OCI-LY7 (cell line): Measurements from ENCODE around the gene ATP5F1E. TPM values are rescaled to one million over a fixed set of nuclear protein-coding genes. Genes with fewer than 3 reads are reported as not detected.
A peak's percentile ranks its signal among the peaks of the same experiment; 100 is the strongest.

Experiments used
- BruUV-seq: library from RNA; stranded (reverse); fragments of 400-500 nt; replicated peaks from 2 replicates; lab custom pipeline; 2021; lab: Mats Ljungman, UMichigan
- CTCF ChIA-PET: fragments of 300-600 bp; sonication (Branson Sonifier 250); formaldehyde crosslinking; loops from one replicate; lab custom pipeline; 2022; ENCODE audit warnings: antibody characterized with exemption; ENCODE audit not compliant: unreplicated experiment; lab: Charles Lee
- POLR2A ChIA-PET: fragments of 300-600 bp; sonication (Branson Sonifier 250); formaldehyde crosslinking; loops from one replicate; lab custom pipeline; 2022; ENCODE audit warnings: antibody characterized with exemption; lab: Charles Lee
- DNase-seq: peaks from one replicate; pipeline ENCODE4 v3.0.0-alpha.2; 2015; ENCODE audit warnings: low spot score
- H2AFZ ChIP-seq: fragments of 200-600 bp; sonication (generic), shearing (Covaris generic); 2 replicates; pipeline ENCODE4 v1.6.1; 2014; ENCODE audit warnings: mild to moderate bottlenecking, antibody characterized with exemption, low read length, moderate library complexity
- H3K27ac ChIP-seq: fragments of 200-600 bp; sonication (generic); 2 replicates; pipeline ENCODE4 v1.5.1; 2014; ENCODE audit warnings: mixed run types, low read depth, mild to moderate bottlenecking, moderate library complexity, low read length, inconsistent platforms; ENCODE audit not compliant: poor library complexity, severe bottlenecking
- H3K36me3 ChIP-seq: fragments of 200-600 bp; sonication (generic); 2 replicates; pipeline ENCODE4 v1.6.1; 2014; ENCODE audit warnings: mild to moderate bottlenecking, antibody characterized with exemption, low read length, moderate library complexity, mixed read lengths; ENCODE audit not compliant: insufficient read depth
- H3K4me1 ChIP-seq: fragments of 200-600 bp; sonication (generic); 2 replicates; pipeline ENCODE4 v1.5.1; 2014; ENCODE audit warnings: mild to moderate bottlenecking, low read length; ENCODE audit not compliant: insufficient read depth, poor library complexity, severe bottlenecking
- H3K4me2 ChIP-seq: fragments of 200-600 bp; sonication (generic); 2 replicates; pipeline ENCODE4 v1.6.1; 2014; ENCODE audit warnings: mild to moderate bottlenecking, low read length
- H3K4me3 ChIP-seq: fragments of 200-600 bp; sonication (generic); 2 replicates; pipeline ENCODE4 v1.5.1; 2014; ENCODE audit warnings: mild to moderate bottlenecking, low read depth, low read length; ENCODE audit not compliant: poor library complexity, severe bottlenecking
- H3K79me2 ChIP-seq: fragments of 200-600 bp; sonication (generic); 2 replicates; pipeline ENCODE4 v1.6.1; 2016; ENCODE audit warnings: low read depth, mild to moderate bottlenecking, low read length, moderate library complexity, mixed read lengths; ENCODE audit not compliant: insufficient read depth
- H3K9me2 ChIP-seq: fragments of 200-600 bp; sonication (generic); 2 replicates; pipeline ENCODE4 v1.6.1; 2016; ENCODE audit warnings: mild to moderate bottlenecking, low read length, mixed read lengths; ENCODE audit not compliant: insufficient read depth
- H3K9me3 ChIP-seq: fragments of 200-600 bp; sonication (generic); 2 replicates; pipeline ENCODE4 v1.6.1; 2014; ENCODE audit warnings: mild to moderate bottlenecking, mixed run types, low read length, mixed read lengths
- H4K20me1 ChIP-seq: fragments of 200-600 bp; sonication (generic); 2 replicates; pipeline ENCODE4 v1.6.1; 2014; ENCODE audit warnings: mild to moderate bottlenecking, antibody characterized with exemption, low read length, moderate library complexity, mixed read lengths; ENCODE audit not compliant: insufficient read depth
- CTCF ChIP-seq: fragments of 200-600 bp; sonication (generic); conservative IDR thresholded peaks from 2 replicates; pipeline ENCODE4 v1.5.1; 2014; ENCODE audit warnings: mild to moderate bottlenecking, antibody characterized with exemption, low read length, moderate library complexity, mixed read lengths
- EZH2phosphoT487 ChIP-seq: fragments of 200-600 bp; sonication (generic); IDR thresholded peaks from 2 replicates; pipeline ENCODE4 v1.6.1; 2018; ENCODE audit warnings: low read depth, borderline replicate concordance, mild to moderate bottlenecking, mixed run types, antibody characterized with exemption, low read length, moderate library complexity, mixed read lengths
- intact Hi-C: fragments of 100-400 bp; cut with micrococcal nuclease; formaldehyde crosslinking; loops from one replicate; pipeline ENCODE4 v1.10.0; 2022; ENCODE audit not compliant: unreplicated experiment
- total RNA-seq, 2 experiments: library from RNA; depleted of rRNA in 1 of 2; stranded (reverse); fragments of >200 nt in 1 of 2; shearing (Covaris generic) in 1 of 2; gene quantifications; 2 replicates each; pipeline ENCODE4 v1.2.3, GENCODE V29; 2014 to 2022

ATP5F1E gene
- total RNA-seq, 2 experiments from 2014 or later = 42.4 to 67.2 TPM

- peak overlapping the region; percentile 91 for H3K4me2 ChIP-seq
- peaks cover 57% of the 10 kb centered on the region for H3K36me3 ChIP-seq
- H3K4me3 ChIP-seq = peak overlapping the region; percentile 86
- no peak for DNase-seq
- ChIA-PET CTCF (no interaction called here), POLR2A (interaction anchor here (1.9 kb wide), 1 partner anchor 9 kb away, joined by 11 read pairs; the partner anchor contains the start of gene ATP5F1E)
- peaks cover 31% of the 10 kb centered on the region; the same call in 1 of the 2 replicates for H4K20me1 ChIP-seq
- TSS peak; percentile 37 for BruUV-seq
- no peak overlapping the region for H2AFZ ChIP-seq
- H3K9me3 ChIP-seq = no peaks in the 10 kb centered on the region
- H3K27ac ChIP-seq = no peak overlapping the region
- peaks cover 58% of the 10 kb centered on the region for H3K4me1 ChIP-seq
- TF ChIP-seq CTCF (no peak), EZH2phosphoT487 (no peak)
- peaks cover 61% of the 10 kb centered on the region for H3K79me2 ChIP-seq
- H3K9me2 ChIP-seq = no peaks in the 10 kb centered on the region
- intact Hi-C loops = loop anchor here (5.0 to 10.0 kb wide), 3 partner anchors 58 to 386 kb away; partner anchors contain the start of genes NELFCD and STX16
These were observed 8.5 kb upstream of the ATP5F1E start for GRCh38 chr20:59040667-59041066.

GRCh38 chr20:59039233-59039632 lies 7.1 kb upstream of the ATP5F1E start:
- Histone ChIP-seq H3K36me3 (peaks cover 70% of the 10 kb centered on the region), H3K79me2 (peaks cover 61% of the 10 kb centered on the region), H3K4me3 (peak overlapping the region; percentile 86), H3K9me2 (no peaks in the 10 kb centered on the region), H3K27ac (no peak overlapping the region), H3K4me1 (peaks cover 51% of the 10 kb centered on the region), H2AFZ (no peak overlapping the region), H4K20me1 (peaks cover 31% of the 10 kb centered on the region; the same call in 1 of the 2 replicates), H3K4me2 (peak overlapping the region; percentile 91), H3K9me3 (no peaks in the 10 kb centered on the region)
- no TSS peak for BruUV-seq
- intact Hi-C loops = no loop called here
- ChIA-PET CTCF (no interaction called here), POLR2A (no interaction called here)
- DNase-seq = no peak
- TF ChIP-seq EZH2phosphoT487 = no peak
- TF ChIP-seq CTCF = no peak

GRCh38 chr20:59037386-59037785 lies 5.3 kb upstream of the ATP5F1E start:
- Histone ChIP-seq H3K9me2 (no peaks in the 10 kb centered on the region), H3K4me2 (no peak overlapping the region), H3K79me2 (peaks cover 67% of the 10 kb centered on the region), H3K4me3 (no peak overlapping the region), H3K4me1 (peaks cover 53% of the 10 kb centered on the region), H3K9me3 (no peaks in the 10 kb centered on the region), H4K20me1 (peaks cover 31% of the 10 kb centered on the region; the same call in 1 of the 2 replicates), H3K36me3 (peaks cover 83% of the 10 kb centered on the region), H2AFZ (no peak overlapping the region), H3K27ac (no peak overlapping the region)
- TF ChIP-seq CTCF (no peak), EZH2phosphoT487 (no peak)
- BruUV-seq = no TSS peak
- POLR2A ChIA-PET = no interaction called here
- intact Hi-C loops = no loop called here
- DNase-seq = no peak
- CTCF ChIA-PET = no interaction called here
